Measurements from ENCODE around the gene CBX1. TPM values are rescaled to one million over a fixed set of nuclear protein-coding genes. Genes with fewer than 3 reads are reported as not detected.

Gene CBX1
- total and polyA plus RNA-seq, 2 experiments from 2014 or later, result 127 to 223 TPM

DNA sequence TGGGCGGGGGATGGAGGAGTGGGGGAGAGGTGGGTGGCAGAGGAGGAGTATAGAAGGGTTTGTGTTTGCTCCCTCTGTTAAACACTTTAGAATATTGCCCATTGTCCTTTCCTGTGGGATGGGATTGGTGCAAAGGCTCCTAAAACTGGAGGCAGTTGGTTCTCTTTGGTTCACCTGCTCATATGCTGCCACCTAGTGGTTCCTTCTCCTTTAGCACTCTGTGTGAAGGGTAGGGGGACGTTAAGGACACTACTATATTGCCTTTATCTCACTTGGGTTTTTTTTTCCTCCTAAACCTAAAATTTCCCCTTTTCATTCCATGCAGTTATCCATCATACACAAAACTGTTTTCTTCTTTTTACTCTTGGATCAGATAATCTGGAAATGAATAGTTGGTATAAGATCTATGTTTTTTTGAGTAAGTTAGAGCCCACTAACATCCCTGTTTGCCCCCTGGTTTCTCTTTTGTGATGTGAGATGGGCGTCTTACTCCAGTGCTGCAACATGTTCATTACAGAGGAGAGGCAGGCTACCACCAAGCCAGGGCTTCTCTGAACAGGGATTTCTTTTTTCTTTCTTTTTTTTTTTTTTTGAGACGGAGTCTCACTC is 30.0 kb upstream of the CBX1 start (continued):
- TF ChIP-seq, protein P1, sequence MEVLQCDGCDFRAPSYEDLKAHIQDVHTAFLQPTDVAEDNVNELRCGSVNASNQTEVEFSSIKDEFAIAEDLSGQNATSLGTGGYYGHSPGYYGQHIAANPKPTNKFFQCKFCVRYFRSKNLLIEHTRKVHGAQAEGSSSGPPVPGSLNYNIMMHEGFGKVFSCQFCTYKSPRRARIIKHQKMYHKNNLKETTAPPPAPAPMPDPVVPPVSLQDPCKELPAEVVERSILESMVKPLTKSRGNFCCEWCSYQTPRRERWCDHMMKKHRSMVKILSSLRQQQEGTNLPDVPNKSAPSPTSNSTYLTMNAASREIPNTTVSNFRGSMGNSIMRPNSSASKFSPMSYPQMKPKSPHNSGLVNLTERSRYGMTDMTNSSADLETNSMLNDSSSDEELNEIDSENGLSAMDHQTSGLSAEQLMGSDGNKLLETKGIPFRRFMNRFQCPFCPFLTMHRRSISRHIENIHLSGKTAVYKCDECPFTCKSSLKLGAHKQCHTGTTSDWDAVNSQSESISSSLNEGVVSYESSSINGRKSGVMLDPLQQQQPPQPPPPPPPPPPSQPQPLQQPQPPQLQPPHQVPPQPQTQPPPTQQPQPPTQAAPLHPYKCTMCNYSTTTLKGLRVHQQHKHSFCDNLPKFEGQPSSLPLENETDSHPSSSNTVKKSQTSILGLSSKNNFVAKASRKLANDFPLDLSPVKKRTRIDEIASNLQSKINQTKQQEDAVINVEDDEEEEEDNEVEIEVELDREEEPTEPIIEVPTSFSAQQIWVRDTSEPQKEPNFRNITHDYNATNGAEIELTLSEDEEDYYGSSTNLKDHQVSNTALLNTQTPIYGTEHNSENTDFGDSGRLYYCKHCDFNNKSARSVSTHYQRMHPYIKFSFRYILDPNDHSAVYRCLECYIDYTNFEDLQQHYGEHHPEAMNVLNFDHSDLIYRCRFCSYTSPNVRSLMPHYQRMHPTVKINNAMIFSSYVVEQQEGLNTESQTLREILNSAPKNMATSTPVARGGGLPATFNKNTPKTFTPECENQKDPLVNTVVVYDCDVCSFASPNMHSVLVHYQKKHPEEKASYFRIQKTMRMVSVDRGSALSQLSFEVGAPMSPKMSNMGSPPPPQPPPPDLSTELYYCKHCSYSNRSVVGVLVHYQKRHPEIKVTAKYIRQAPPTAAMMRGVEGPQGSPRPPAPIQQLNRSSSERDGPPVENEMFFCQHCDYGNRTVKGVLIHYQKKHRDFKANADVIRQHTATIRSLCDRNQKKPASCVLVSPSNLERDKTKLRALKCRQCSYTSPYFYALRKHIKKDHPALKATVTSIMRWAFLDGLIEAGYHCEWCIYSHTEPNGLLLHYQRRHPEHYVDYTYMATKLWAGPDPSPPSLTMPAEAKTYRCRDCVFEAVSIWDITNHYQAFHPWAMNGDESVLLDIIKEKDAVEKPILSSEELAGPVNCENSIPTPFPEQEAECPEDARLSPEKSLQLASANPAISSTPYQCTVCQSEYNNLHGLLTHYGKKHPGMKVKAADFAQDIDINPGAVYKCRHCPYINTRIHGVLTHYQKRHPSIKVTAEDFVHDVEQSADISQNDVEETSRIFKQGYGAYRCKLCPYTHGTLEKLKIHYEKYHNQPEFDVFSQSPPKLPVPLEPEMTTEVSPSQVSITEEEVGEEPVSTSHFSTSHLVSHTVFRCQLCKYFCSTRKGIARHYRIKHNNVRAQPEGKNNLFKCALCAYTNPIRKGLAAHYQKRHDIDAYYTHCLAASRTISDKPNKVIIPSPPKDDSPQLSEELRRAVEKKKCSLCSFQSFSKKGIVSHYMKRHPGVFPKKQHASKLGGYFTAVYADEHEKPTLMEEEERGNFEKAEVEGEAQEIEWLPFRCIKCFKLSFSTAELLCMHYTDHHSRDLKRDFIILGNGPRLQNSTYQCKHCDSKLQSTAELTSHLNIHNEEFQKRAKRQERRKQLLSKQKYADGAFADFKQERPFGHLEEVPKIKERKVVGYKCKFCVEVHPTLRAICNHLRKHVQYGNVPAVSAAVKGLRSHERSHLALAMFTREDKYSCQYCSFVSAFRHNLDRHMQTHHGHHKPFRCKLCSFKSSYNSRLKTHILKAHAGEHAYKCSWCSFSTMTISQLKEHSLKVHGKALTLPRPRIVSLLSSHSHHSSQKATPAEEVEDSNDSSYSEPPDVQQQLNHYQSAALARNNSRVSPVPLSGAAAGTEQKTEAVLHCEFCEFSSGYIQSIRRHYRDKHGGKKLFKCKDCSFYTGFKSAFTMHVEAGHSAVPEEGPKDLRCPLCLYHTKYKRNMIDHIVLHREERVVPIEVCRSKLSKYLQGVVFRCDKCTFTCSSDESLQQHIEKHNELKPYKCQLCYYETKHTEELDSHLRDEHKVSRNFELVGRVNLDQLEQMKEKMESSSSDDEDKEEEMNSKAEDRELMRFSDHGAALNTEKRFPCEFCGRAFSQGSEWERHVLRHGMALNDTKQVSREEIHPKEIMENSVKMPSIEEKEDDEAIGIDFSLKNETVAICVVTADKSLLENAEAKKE (CRISPR knock-in tag; IDR thresholded peaks at IDR 0.05), result no peak

DNA sequence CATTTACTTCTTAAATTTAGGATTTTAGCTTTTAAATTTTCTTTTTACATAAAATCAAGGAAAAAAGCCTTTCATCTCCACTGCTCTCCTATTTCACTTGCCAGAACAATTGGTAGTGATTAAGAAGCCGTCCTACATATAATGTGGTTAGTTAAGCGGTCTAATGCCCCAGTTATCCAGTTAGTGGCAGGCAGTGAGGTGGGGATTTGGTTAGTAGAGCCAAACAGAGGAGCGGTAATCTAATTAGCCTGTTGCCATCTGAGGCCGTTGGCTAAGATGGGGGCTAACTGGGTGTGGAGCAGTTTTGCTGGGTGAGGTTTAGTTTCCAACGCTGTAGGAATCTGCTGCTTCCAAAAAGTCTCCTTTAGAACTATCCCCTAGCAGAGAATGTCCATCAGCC is 28.7 kb upstream of the CBX1 start:
- TF ChIP-seq POLR2AphosphoS5 (IDR thresholded peaks at IDR 0.05; ENCODE audit: low read depth) (no peak), CREB1 (CRISPR knock-in tag; IDR thresholded peaks at IDR 0.05; ENCODE audit: low read depth) (no peak), EZH2phosphoT487 (IDR thresholded peaks at IDR 0.05; ENCODE audit: unreplicated experiment) (no peak), ZNF114 (CRISPR knock-in tag; IDR thresholded peaks at IDR 0.05) (no peak), ZNF331 (CRISPR knock-in tag; IDR thresholded peaks at IDR 0.05; ENCODE audit: low read depth) (no peak)
- TF ChIP-seq, protein P2, sequence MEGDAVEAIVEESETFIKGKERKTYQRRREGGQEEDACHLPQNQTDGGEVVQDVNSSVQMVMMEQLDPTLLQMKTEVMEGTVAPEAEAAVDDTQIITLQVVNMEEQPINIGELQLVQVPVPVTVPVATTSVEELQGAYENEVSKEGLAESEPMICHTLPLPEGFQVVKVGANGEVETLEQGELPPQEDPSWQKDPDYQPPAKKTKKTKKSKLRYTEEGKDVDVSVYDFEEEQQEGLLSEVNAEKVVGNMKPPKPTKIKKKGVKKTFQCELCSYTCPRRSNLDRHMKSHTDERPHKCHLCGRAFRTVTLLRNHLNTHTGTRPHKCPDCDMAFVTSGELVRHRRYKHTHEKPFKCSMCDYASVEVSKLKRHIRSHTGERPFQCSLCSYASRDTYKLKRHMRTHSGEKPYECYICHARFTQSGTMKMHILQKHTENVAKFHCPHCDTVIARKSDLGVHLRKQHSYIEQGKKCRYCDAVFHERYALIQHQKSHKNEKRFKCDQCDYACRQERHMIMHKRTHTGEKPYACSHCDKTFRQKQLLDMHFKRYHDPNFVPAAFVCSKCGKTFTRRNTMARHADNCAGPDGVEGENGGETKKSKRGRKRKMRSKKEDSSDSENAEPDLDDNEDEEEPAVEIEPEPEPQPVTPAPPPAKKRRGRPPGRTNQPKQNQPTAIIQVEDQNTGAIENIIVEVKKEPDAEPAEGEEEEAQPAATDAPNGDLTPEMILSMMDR (conservative IDR thresholded peaks at IDR 0.05; ENCODE audit: low read depth in 2 of 2), result no peak
- Histone ChIP-seq H3K4me3 (no peak overlapping the region), H3K27ac (ENCODE audit: low read depth) (no peak overlapping the region), H3K4me2 (no peak overlapping the region), H3K27me3 (ENCODE audit: insufficient read depth) (no peaks in the 10 kb centered on the region), H2AFZ (no peak overlapping the region), H3K9me2 (ENCODE audit: insufficient read depth) (no peaks in the 10 kb centered on the region), H3K4me1 (ENCODE audit: insufficient read depth) (peaks cover 10% of the 10 kb centered on the region), H3F3A (replicated peaks; ENCODE audit: low read depth) (no peaks in the 10 kb centered on the region), H3K79me2 (replicated peaks; ENCODE audit: insufficient read depth) (no peaks in the 10 kb centered on the region), H3K36me3 (ENCODE audit: insufficient read depth) (peaks cover 2% of the 10 kb centered on the region; the same call in 1 of the 2 replicates), H4K20me1 (replicated peaks; ENCODE audit: insufficient read depth) (no peaks in the 10 kb centered on the region)
- Mint-ChIP-seq H3K4me1 (peaks cover 10% of the 10 kb centered on the region; the same call in 2 of the 3 replicates), H3K27ac (no peak overlapping the region), H3K4me3 (no peak overlapping the region), H3K9me3 (no peaks in the 10 kb centered on the region), H3K27me3 (ENCODE audit: insufficient read depth, low read depth, poor library complexity) (peaks cover 8% of the 10 kb centered on the region), H3K36me3 (ENCODE audit: low read depth) (no peaks in the 10 kb centered on the region)
- ATAC-seq (no peak), DNase-seq (ENCODE audit: low spot score) (no peak)

Data from GM23338 (cell line).